ENCODE data around the gene PDE11A.

PDE11A gene

GRCh38 chr2:177721087-177721486 is 351.5 kb downstream of the PDE11A start:
- no peak for DNase-seq

- no peak for DNase-seq
Measured at GRCh38 chr2:177717831-177718618, 354.6 kb downstream of the PDE11A start.

- DNase-seq: no peak
Measured at GRCh38 chr2:177716484-177716883, 356.1 kb downstream of the PDE11A start.

- no peak for DNase-seq
Measured at GRCh38 chr2:177715771-177716170, 356.8 kb downstream of the PDE11A start.

DNA sequence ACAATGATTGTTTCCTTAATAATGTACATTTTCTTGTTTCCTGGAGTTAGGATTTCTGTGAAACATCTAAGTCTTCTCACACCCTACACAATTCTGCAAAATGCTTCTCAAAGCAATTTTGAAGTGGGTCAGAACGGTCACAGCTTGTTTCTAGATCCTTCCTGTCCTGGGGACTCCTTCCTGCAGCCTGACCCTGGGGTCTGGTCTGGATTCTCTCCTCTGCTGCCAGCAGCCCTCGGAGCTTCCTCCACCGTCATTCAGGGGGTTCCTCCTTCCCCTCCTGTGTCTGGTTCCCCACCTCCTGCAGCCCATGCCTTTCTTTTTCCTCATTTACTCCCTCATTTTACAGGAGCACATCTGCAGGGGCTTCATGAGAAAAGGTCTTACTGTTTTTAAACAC is 357.9 kb downstream of the PDE11A start:
- no peak for DNase-seq

- DNase-seq: no peak
Measured at GRCh38 chr2:177712462-177712861, 360.1 kb downstream of the PDE11A start.

- no peak for DNase-seq
Measured at GRCh38 chr2:177711483-177712265, 360.9 kb downstream of the PDE11A start.

GRCh38 chr2:177710889-177711288 is 361.7 kb downstream of the PDE11A start:
- DNase-seq: no peak

DNA sequence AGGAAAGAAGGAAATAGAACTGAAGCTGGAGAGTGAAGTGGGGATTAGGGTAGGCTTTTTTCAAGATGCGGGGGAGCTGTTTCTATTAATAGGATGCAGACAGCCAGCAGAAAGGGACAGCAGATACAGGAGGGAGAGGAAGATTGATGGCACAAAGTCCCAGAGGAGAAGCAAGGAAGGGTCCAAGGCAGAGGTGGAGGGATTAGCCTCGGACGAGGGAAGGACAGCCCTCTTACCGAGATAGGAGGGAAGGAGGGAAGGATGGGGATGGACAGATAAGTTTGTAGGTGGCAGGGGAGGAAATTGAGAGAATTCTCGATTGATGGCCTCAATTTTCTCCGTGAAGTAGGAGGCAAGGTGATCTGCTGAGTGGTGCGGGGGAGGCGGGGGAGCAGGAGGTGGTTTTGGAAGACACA is 362.6 kb downstream of the PDE11A start:
- DNase-seq: no peak

DNA sequence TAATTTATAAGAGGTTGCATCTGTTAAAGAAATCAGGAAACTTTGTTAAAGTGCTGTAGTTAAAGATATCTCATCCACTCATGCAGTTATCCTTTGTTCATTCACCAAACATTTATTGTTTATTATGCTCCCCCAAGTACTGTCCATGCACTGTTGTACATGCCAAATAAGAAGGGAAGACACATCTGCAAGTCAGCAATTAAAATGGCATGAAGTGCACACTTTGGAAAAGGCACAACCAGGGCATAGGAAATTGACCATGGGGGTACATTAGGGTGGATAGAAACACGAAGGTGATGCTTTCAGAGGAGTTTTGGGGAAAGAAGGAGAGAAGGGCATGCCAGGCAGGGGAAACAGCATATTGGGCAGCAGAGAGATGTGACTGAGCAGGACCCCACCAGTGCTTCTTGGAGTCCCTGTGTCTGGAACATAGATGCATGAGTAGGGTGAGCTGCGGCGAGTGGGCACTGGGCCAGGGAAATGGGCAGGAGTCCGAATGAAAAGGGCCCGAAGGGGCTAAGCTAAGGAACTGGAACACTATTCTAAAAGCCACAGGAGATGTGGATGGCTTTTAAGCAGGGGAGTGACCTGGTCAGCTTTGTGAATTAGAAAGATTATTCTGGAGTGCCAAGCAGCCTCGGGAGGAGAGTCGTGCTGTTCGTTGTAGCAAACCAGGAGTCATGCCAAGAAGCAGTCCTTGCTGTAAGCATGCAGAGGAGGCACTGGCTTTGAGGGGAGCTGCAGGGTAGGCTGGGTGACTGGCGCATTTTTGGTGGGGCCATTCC is 363.7 kb downstream of the PDE11A start:
- DNase-seq: no peak

DNA sequence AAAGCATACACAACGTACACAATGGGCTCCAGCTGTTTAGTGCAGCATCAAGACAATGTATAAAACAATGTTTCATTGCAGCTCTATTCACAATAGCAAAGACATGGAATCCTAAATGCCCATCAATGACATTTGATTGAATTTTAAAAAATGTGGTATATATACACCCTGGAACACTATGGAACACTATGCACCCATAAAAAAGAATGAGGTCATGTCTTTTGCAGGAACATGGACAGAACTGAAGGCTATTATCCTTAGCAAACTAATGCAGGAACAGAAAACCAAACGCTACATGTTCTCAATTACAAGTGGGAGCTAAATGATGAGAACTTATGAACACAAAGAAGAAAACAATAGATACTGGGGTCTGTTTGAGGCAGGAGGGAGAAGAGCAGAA is 364.5 kb downstream of the PDE11A start:
- no peak for DNase-seq

DNA sequence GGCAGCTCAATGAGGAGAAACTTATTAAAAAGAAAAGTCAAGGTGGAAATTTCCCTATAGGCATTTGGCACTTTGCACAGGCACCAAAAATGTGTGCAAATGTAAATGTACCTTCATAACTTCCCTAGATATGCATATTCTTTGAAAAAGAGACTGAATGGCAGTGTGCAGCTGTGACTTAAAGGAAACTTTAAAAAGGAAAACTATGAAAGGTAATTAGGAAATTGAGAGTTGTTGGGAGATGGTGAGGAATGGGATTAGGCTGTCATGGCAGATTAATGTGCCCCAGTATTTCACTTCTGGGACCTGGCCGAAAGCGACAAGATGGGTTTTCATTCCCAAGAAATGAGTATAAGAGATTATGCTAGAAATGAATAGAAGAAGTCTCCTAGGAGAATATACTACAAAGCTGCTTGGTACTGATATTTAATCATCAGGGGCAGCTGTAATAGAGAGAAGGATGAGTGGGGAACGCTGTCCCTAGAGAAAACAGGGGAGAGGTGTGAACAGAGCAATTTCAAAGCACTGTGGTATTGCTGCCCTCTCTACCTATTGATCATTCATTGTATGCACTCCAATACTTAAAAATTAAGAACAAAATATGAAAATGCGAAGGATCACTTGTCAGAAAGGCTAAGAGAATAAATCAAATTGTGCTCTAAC is 366.9 kb downstream of the PDE11A start:
- no peak for DNase-seq

DNA sequence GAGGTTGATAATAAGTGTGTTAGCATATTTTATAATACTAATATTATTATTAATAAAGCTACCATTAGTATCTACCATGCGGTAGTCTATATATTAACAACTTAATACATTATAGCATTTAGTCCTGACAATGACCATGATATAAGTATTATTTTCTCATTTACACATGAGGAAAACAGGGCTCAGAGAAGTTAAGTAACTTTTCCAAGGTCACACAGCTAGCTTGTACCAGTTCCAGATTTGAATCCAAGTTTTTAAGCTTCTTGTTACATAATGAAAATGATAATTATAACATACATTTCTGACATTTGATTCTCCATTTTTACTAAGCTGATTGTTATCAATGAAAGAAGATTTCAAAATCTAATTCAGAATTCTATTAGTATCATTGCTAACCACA is 369.4 kb downstream of the PDE11A start:
- DNase-seq: no peak

DNA sequence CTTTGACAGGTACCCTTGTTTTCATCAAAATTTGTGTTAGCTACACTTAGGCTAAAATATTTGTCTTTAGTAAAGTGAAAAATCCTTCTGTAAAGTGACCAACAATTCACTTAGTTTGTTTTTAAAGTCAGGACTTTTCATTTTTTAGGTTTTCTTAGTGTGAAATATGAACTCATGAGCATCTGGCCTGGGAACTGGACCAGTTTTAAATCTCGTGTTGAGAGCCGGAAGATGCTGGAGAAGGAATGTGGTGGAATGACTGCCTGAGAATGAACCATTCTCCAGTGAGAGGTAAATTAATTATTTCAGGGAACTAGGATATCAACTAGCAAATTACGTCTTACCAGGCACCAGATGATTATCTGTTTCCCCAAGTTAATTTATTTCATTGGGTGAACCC is 374.3 kb downstream of the PDE11A start:
- no peak for DNase-seq

GRCh38 chr2:177694348-177694747 is 378.2 kb downstream of the PDE11A start:
- no peak for DNase-seq

DNA sequence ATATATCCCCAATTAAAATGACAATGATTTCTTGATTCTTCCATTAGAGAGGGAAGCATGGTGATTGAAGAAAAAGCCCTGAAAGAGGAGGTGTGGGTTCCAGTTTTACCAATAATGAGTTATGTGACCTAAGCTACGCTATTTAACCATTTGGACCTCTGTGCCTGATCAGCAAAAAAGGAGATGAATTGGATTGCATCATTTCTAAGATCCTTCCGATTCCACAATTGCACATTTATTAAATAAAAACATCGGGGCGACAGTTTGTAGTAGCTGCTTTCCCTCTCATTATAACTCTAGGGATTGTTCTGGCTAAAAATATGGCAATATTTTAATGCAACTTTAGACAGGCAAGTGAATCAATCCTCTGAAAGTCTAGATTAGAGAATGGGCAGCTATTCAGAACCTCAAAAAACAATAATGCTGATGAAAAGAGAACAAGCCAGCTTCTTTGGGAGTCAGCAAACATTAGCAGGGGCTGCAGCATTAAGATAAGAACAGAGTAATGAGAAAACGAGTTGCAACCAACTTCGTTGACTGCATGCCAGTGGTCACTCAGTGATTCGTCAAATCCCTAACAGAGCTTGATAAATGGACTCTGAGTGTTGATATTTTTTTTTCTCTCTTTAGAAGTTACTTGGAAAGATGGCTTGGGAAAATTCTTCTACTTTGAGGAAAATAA is 378.8 kb downstream of the PDE11A start:
- no peak for DNase-seq

GRCh38 chr2:177692783-177693269 is 379.8 kb downstream of the PDE11A start:
- no peak for DNase-seq

GRCh38 chr2:177692042-177692782 is 380.4 kb downstream of the PDE11A start:
- no peak for DNase-seq

GRCh38 chr2:177691177-177691576 is 381.4 kb downstream of the PDE11A start:
- no peak for DNase-seq

DNA sequence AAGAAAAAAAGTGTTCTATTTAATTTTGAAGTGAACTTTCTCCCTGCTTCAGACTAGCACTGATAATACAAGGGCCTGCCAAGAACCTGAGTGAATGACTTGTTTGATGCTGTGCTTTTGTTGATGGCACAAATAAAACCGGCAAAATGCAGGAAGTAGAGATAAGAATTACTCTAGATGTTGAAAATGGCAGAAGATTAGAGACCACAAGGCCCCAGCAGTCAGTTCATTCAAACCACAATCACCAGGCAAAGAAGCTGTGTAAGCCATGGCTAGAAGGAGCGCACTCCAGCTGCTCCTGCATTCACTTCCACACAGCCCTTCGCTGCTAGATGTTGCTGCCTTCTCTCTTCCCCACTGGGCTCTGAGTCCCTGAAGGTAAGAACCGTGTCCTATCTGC is 383.0 kb downstream of the PDE11A start:
- DNase-seq: no peak

GRCh38 chr2:177688844-177689243 is 383.7 kb downstream of the PDE11A start:
- no peak for DNase-seq

All from NCI-H2227 treated with DMSO at 0.1 percent for 48 hours (cell line).